H1 (cell line): ENCODE measurements around the gene ISG15. TPM values are rescaled to one million over a fixed set of nuclear protein-coding genes. Genes with fewer than 3 reads are reported as not detected.

Experiments
- CREB1 ChIP-seq: IDR thresholded peaks from 2 replicates; pipeline ENCODE4 v1.6.1; 2012; ENCODE audit warnings: inconsistent platforms
- KDM4A ChIP-seq: IDR thresholded peaks from one replicate; pipeline ENCODE4 v1.7.1; 2012; ENCODE audit warnings: low read depth, mild to moderate bottlenecking, moderate library complexity, low read length, inconsistent platforms; ENCODE audit not compliant: severe bottlenecking
- NANOG ChIP-seq: IDR thresholded peaks from 2 replicates; pipeline ENCODE4 v1.6.1; 2011; ENCODE audit warnings: low read length, low read depth, mild to moderate bottlenecking, inconsistent platforms; ENCODE audit not compliant: insufficient read depth, poor library complexity, severe bottlenecking
- RNF2 ChIP-seq: fragments of 200-900, 300-1000 bp; sonication (generic); IDR thresholded peaks from 2 replicates; pipeline ENCODE4 v1.7.1; 2016; ENCODE audit warnings: borderline replicate concordance, low read depth, mild to moderate bottlenecking, antibody characterized with exemption, low read length; ENCODE audit not compliant: poor library complexity, severe bottlenecking; ENCODE audit errors: missing control alignments
- RXRA ChIP-seq: IDR thresholded peaks from 2 replicates; pipeline ENCODE4 v1.6.1; 2011; ENCODE audit warnings: low read depth, mild to moderate bottlenecking, low read length, moderate library complexity; ENCODE audit not compliant: insufficient read depth
- SRF ChIP-seq: IDR thresholded peaks from 2 replicates; pipeline ENCODE4 v1.6.1; 2011; ENCODE audit warnings: mild to moderate bottlenecking, low read depth, low read length, moderate library complexity
- polyA plus RNA-seq, 7 experiments: library from polyadenylated mRNA; depleted of rRNA in 3 of 7; stranded (reverse) in 5 of 7; unstranded in 2 of 7; fragments of >200 nt in 5 of 7; fragments of 200-250 nt in 2 of 7; gene quantifications; 1 replicate in 5 of 7; 2 replicates in 1 of 7; 4 replicates in 1 of 7; pipeline versions ENCODE4 v1.2.1 to v1.2.3, GENCODE V29; 2011 to 2013; ENCODE audit warnings: missing spikeins in 2 of 7, mixed read lengths in 2 of 7
- total RNA-seq: library from RNA; stranded (reverse); fragmentation: NEBNext Ultra II Directional; extraction: Animal tissue kit (Norgen Biotek cat#: 25700); gene quantifications from 2 replicates; pipeline ENCODE4 v1.2.1, GENCODE V29; 2021

Gene ISG15
- total and polyA plus RNA-seq, 2 of the 8 experiments (the other 6 are each of a cell fraction or from before 2014, with no cell fraction given): 29.3 to 121 TPM

- no peak for TF ChIP-seq NANOG
- no peak for TF ChIP-seq RXRA
- no peak for TF ChIP-seq CREB1
- TF ChIP-seq RNF2: no peak
- TF ChIP-seq KDM4A: no peak
- TF ChIP-seq SRF: no peak
Measured at GRCh38 chr1:1003618-1004419, 9.5 kb upstream of the ISG15 start (continued).
